ENCODE results near the gene SALL3.

SALL3 gene

DNA sequence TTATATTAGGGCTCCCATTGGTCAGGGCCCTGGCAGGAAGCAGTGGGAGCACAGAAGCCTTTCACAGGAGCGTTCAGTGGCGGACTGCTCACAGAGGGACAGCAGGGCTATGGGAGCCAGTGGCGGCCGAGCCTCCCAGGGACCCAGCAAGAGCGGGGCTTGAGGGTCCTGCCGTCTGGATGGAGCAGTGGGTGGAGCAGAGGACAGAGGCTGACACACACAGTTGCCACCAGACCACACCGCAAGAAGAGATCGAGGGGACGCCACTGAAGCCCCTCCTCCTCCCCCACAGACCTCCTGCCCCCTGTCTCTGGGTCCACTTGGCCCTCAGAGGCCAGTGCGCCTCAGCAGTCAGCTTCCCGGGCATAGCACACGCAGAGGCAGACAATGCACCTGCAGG lies 39.3 kb downstream of the SALL3 start:
- H3K27me3 ChIP-seq (ENCODE audit: insufficient read depth, low read length, poor library complexity): peaks cover 3% of the 10 kb centered on the region
- no peak overlapping the region for H2AFZ ChIP-seq (ENCODE audit: low read depth, low read length)
- no peaks in the 10 kb centered on the region for H4K20me1 ChIP-seq (ENCODE audit: insufficient read depth, low read length)
- DNase-seq (no peak), ATAC-seq (ENCODE audit: insufficient read depth, low read depth) (no peak)
- H3K36me3 ChIP-seq (ENCODE audit: insufficient read depth, low read length): no peaks in the 10 kb centered on the region
- H3K79me2 ChIP-seq (ENCODE audit: insufficient read depth, low read length): no peaks in the 10 kb centered on the region
- H3K4me2 ChIP-seq (ENCODE audit: insufficient read depth, low read length): no peak overlapping the region
- no peak overlapping the region for H3K4me3 ChIP-seq (ENCODE audit: low read depth in 1 of 2, low read length in 2 of 2)
- no peaks in the 10 kb centered on the region for H3K9me3 ChIP-seq (ENCODE audit: insufficient read depth, low read length, severe bottlenecking)
- no peaks in the 10 kb centered on the region for H3K4me1 ChIP-seq (ENCODE audit: insufficient read depth, low read length)
- H3K9ac ChIP-seq (ENCODE audit: low read depth, low read length): no peak overlapping the region
- TF ChIP-seq, protein P1, sequence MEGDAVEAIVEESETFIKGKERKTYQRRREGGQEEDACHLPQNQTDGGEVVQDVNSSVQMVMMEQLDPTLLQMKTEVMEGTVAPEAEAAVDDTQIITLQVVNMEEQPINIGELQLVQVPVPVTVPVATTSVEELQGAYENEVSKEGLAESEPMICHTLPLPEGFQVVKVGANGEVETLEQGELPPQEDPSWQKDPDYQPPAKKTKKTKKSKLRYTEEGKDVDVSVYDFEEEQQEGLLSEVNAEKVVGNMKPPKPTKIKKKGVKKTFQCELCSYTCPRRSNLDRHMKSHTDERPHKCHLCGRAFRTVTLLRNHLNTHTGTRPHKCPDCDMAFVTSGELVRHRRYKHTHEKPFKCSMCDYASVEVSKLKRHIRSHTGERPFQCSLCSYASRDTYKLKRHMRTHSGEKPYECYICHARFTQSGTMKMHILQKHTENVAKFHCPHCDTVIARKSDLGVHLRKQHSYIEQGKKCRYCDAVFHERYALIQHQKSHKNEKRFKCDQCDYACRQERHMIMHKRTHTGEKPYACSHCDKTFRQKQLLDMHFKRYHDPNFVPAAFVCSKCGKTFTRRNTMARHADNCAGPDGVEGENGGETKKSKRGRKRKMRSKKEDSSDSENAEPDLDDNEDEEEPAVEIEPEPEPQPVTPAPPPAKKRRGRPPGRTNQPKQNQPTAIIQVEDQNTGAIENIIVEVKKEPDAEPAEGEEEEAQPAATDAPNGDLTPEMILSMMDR (IDR thresholded peaks at IDR 0.05; ENCODE audit: borderline replicate concordance, extremely low read depth, low read length, poor library complexity, severe bottlenecking): no peak
- TF ChIP-seq EZH2 (IDR thresholded peaks at IDR 0.05; ENCODE audit: borderline replicate concordance, low read depth, low read length, severe bottlenecking): no peak
- no peak overlapping the region for H3K27ac ChIP-seq (ENCODE audit: low read length)

DNA sequence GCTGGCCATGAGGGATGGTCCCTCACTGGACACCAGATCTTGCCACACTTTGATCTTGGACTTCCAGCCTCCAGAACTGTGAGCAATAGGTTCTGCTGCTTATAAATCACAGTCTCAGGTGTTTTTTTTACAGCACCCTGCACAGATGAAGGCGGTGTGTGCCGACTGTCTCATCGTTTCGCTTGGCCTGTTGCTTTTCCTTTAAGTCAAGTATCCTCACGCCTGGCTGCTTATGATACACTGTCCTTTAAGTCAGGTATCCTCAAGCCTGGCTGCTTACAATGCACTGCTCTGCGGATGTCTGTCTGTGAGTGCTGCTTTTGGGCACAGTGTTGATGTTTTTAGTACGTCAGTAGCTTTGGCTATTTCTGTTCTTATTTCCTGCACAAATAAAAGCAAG lies 40.3 kb downstream of the SALL3 start:
- H3K27ac ChIP-seq (ENCODE audit: low read length): no peak overlapping the region
- H3K79me2 ChIP-seq (ENCODE audit: insufficient read depth, low read length): no peaks in the 10 kb centered on the region
- H3K4me1 ChIP-seq (ENCODE audit: insufficient read depth, low read length): no peaks in the 10 kb centered on the region
- H3K4me2 ChIP-seq (ENCODE audit: insufficient read depth, low read length): no peak overlapping the region
- peaks cover 3% of the 10 kb centered on the region for H3K27me3 ChIP-seq (ENCODE audit: insufficient read depth, low read length, poor library complexity)
- H4K20me1 ChIP-seq (ENCODE audit: insufficient read depth, low read length): no peaks in the 10 kb centered on the region
- no peak overlapping the region for H3K9ac ChIP-seq (ENCODE audit: low read depth, low read length)
- ATAC-seq (ENCODE audit: insufficient read depth, low read depth): no peak
- TF ChIP-seq, protein P1 (IDR thresholded peaks at IDR 0.05; ENCODE audit: borderline replicate concordance, extremely low read depth, low read length, poor library complexity, severe bottlenecking): no peak
- no peak for TF ChIP-seq EZH2 (IDR thresholded peaks at IDR 0.05; ENCODE audit: borderline replicate concordance, low read depth, low read length, severe bottlenecking)
- H3K9me3 ChIP-seq (ENCODE audit: insufficient read depth, low read length, severe bottlenecking): no peaks in the 10 kb centered on the region
- H3K4me3 ChIP-seq (ENCODE audit: low read depth in 1 of 2, low read length in 2 of 2): no peak overlapping the region
- no peak overlapping the region for H2AFZ ChIP-seq (ENCODE audit: low read depth, low read length)
- no peaks in the 10 kb centered on the region for H3K36me3 ChIP-seq (ENCODE audit: insufficient read depth, low read length)
- DNase-seq: no peak

DNA sequence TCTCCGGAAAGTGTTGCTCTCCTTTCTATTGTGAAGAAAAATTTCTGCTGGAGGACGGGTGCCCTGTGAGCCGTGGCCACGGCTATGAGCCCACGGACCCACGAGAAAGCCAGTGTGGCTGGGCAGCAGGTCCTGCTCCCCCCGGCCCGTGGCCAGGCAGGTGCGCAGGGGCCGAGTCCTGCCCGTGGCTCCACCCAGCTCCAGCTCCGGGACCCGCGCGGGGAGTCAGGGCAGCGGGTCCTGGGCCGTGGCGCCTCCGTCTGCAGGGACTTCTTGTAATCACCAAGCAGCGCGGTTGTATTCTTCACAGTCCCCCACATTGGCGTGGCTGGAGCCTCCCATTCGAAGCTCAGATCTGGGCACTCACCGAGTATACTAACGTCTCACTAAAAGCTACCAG lies 43.0 kb downstream of the SALL3 start:
- Histone ChIP-seq H3K79me2 (ENCODE audit: insufficient read depth, low read length) (no peaks in the 10 kb centered on the region), H3K27me3 (ENCODE audit: insufficient read depth, low read length, poor library complexity) (no peaks in the 10 kb centered on the region), H4K20me1 (ENCODE audit: insufficient read depth, low read length) (no peaks in the 10 kb centered on the region), H3K27ac (ENCODE audit: low read length) (no peak overlapping the region), H3K4me1 (ENCODE audit: insufficient read depth, low read length) (no peaks in the 10 kb centered on the region), H3K4me3 (ENCODE audit: low read depth in 1 of 2, low read length in 2 of 2) (no peak overlapping the region), H3K9me3 (ENCODE audit: insufficient read depth, low read length, severe bottlenecking) (no peaks in the 10 kb centered on the region), H3K9ac (ENCODE audit: low read depth, low read length) (no peak overlapping the region), H3K4me2 (ENCODE audit: insufficient read depth, low read length) (no peak overlapping the region), H2AFZ (ENCODE audit: low read depth, low read length) (no peak overlapping the region), H3K36me3 (ENCODE audit: insufficient read depth, low read length) (no peaks in the 10 kb centered on the region)
- TF ChIP-seq EZH2 (IDR thresholded peaks at IDR 0.05; ENCODE audit: borderline replicate concordance, low read depth, low read length, severe bottlenecking): no peak
- TF ChIP-seq, protein P1 (IDR thresholded peaks at IDR 0.05; ENCODE audit: borderline replicate concordance, extremely low read depth, low read length, poor library complexity, severe bottlenecking): no peak
- ATAC-seq (ENCODE audit: insufficient read depth, low read depth) (no peak), DNase-seq (no peak)

DNA sequence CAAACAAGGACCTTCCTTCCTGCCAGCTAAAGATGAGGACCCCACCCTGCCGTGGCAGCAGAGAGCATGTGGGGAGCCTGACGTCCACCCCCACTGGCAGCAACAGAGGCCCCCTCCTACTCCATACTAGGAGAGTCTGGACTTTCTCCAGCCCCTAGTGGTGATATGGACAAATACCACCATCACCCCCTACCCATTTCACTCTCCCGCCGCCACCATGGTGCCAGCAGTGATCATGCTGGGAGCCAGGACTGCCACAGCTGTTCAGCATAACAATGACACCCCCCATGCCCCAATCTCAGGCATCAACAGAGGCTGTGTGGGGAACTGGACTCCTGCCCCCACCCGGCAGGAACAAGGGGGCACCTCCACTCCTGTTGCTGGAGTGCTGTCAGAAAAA lies 46.9 kb downstream of the SALL3 start:
- TF ChIP-seq, protein P1 (IDR thresholded peaks at IDR 0.05; ENCODE audit: borderline replicate concordance, extremely low read depth, low read length, poor library complexity, severe bottlenecking): peak; percentile 28
- no peak for TF ChIP-seq EZH2 (IDR thresholded peaks at IDR 0.05; ENCODE audit: borderline replicate concordance, low read depth, low read length, severe bottlenecking)
- H3K36me3 ChIP-seq (ENCODE audit: insufficient read depth, low read length): no peaks in the 10 kb centered on the region
- H3K9me3 ChIP-seq (ENCODE audit: insufficient read depth, low read length, severe bottlenecking): no peaks in the 10 kb centered on the region
- H3K27me3 ChIP-seq (ENCODE audit: insufficient read depth, low read length, poor library complexity): no peaks in the 10 kb centered on the region
- no peak overlapping the region for H2AFZ ChIP-seq (ENCODE audit: low read depth, low read length)
- no peak overlapping the region for H3K9ac ChIP-seq (ENCODE audit: low read depth, low read length)
- H3K27ac ChIP-seq (ENCODE audit: low read length): no peak overlapping the region
- no peaks in the 10 kb centered on the region for H3K79me2 ChIP-seq (ENCODE audit: insufficient read depth, low read length)
- ATAC-seq (ENCODE audit: insufficient read depth, low read depth) (0 out of 3 replicates have a peak, but pooled peaks have one; percentile 35), DNase-seq (no peak)
- no peak overlapping the region for H3K4me2 ChIP-seq (ENCODE audit: insufficient read depth, low read length)
- no peak overlapping the region for H3K4me3 ChIP-seq (ENCODE audit: low read depth in 1 of 2, low read length in 2 of 2)
- no peaks in the 10 kb centered on the region for H3K4me1 ChIP-seq (ENCODE audit: insufficient read depth, low read length)
- H4K20me1 ChIP-seq (ENCODE audit: insufficient read depth, low read length): no peaks in the 10 kb centered on the region
